ENCODE measurements around the gene SIAH2.

DNA sequence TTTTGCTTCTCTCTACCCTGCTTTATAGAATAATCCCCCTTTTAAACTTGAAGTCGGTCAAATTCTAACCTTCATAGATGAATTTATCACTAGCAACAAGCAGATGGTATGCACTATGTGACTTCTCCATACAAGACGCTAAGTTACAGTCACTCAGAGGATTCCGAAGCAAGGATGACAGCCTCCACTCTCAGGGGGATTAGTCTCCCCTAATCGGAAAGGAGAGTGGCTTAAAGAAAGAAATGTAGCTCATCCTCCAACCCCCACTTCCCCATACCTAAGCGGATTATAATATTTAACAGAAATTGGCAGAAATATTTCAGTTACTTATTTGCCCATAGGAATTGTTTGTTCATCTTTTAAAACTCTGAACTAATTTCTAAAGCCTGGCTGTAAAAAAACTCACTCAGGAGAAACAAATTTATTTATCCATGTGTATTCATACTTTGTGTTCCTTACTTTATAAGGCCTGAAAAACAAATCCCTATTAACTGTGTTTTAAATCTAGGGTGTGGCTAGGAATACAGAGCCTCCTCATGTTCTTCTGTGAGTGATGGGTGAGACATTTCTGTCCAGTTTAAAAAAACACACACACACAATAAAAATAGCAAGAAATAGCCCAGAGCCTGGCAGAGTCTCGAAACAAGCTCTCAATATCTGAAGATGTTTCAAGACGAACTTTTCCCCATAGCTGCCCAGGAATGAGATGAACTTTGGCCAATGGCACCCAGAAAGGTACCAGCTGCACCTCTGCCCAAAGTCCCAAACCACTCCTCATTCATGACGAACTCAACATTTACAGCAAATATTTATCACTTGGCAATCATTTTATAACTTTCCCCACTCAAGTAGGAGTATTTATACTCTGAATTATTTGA is 18.7 kb downstream of the SIAH2 start:
- no peak for TF ChIP-seq CTCF (conservative IDR thresholded peaks at IDR 0.05)
- TF ChIP-seq ZFX (IDR thresholded peaks at IDR 0.05): no peak
